ENCODE measurements around the gene GRK2. TPM values are rescaled to one million over a fixed set of nuclear protein-coding genes. Genes with fewer than 3 reads are reported as not detected.

GRK2 gene
- total and polyA plus RNA-seq, 12 donors: 26.4 to 159 (median 59.6) TPM

- H3K27ac ChIP-seq: no peak overlapping the region
- DNase-seq: no peak
- 82 to 96% (median 88%) methylated on average over 6 of the region's 6 CpGs for WGBS, 4 donors
- H3K9me3 ChIP-seq (replicated peaks in 1 of 3): no peaks in the 10 kb centered on the region
- no peak for TF ChIP-seq CTCF (IDR thresholded peaks at IDR 0.05)
- no peak for TF ChIP-seq POLR2A (IDR thresholded peaks at IDR 0.05)
- no peak overlapping the region for H3K4me3 ChIP-seq
- no peaks in the 10 kb centered on the region for H3K27me3 ChIP-seq
- H3K4me1 ChIP-seq (replicated peaks in 1 of 2): no peaks in the 10 kb centered on the region
- intact Hi-C loops (cut with DNase I): no loop called here
- H3K36me3 ChIP-seq (replicated peaks in 1 of 2): no peaks in the 10 kb centered on the region
Measured at GRCh38 chr11:67332081-67332691, 65.9 kb downstream of the GRK2 start.

Other genes with a start within 250 kb of the GRK2 start
- gene SYT12, start 243.3 kb upstream of the GRK2 start, total RNA-seq: 10 to 100 TPM in 1 of 9 donors, 1 to 10 TPM in 7, under 1 TPM in 1; 0.67 to 55.6 (median 2.8) TPM
- 10 to 100 TPM in 1 of 3 donors, 1 to 10 TPM in 2; 7.2 to 20.3 (median 7.9) TPM for gene SYT12, start 243.3 kb upstream of the GRK2 start, polyA plus RNA-seq
- gene RHOD, start 209.6 kb upstream of the GRK2 start, total RNA-seq: 10 to 100 TPM in 2 of 9 donors, 1 to 10 TPM in 7; 1.3 to 52.2 (median 2.8) TPM
- gene RHOD, start 209.6 kb upstream of the GRK2 start, polyA plus RNA-seq: 1 to 10 TPM; 1.8 to 9.9 (median 4.1) TPM
- gene KDM2A, start 147.2 kb upstream of the GRK2 start, total RNA-seq: 10 to 100 TPM; 30.6 to 65.3 (median 52.6) TPM
- gene KDM2A, start 147.2 kb upstream of the GRK2 start, polyA plus RNA-seq: 10 to 100 TPM; 33.8 to 50.5 (median 36.4) TPM
- gene ANKRD13D, start 22.8 kb downstream of the GRK2 start, total RNA-seq: 10 to 100 TPM in 8 of 9 donors, 1 to 10 TPM in 1; 9.2 to 52.9 (median 38.6) TPM
- 100 to 1,000 TPM in 1 of 3 donors, 10 to 100 TPM in 1, 1 to 10 TPM in 1; 8.7 to 205 (median 99.8) TPM for gene ANKRD13D, start 22.8 kb downstream of the GRK2 start, polyA plus RNA-seq
- gene SSH3, start 37.1 kb downstream of the GRK2 start, total RNA-seq: 10 to 100 TPM in 8 of 9 donors, 1 to 10 TPM in 1; 5.7 to 31.2 (median 25.0) TPM
- 10 to 100 TPM in 2 of 3 donors, 1 to 10 TPM in 1; 4.2 to 35.2 (median 21.8) TPM for gene SSH3, start 37.1 kb downstream of the GRK2 start, polyA plus RNA-seq
- gene POLD4, start 87.1 kb downstream of the GRK2 start, total RNA-seq: 100 to 1,000 TPM in 4 of 9 donors, 10 to 100 TPM in 5; 60.5 to 166 (median 89.8) TPM
- 100 to 1,000 TPM in 2 of 3 donors, 10 to 100 TPM in 1; 13.0 to 130 (median 110) TPM for gene POLD4, start 87.1 kb downstream of the GRK2 start, polyA plus RNA-seq
- gene CLCF1, start 107.1 kb downstream of the GRK2 start, total RNA-seq: 10 to 100 TPM in 1 of 9 donors, 1 to 10 TPM in 5, under 1 TPM in 3; 0.17 to 11.7 (median 2.9) TPM
- gene CLCF1, start 107.1 kb downstream of the GRK2 start, polyA plus RNA-seq: 10 to 100 TPM in 1 of 3 donors, 1 to 10 TPM in 2; 2.8 to 16.1 (median 5.6) TPM
- 10 to 100 TPM in 7 of 9 donors, 1 to 10 TPM in 2; 7.6 to 29.0 (median 13.1) TPM for gene RAD9A, start 125.5 kb downstream of the GRK2 start, total RNA-seq
- 10 to 100 TPM in 2 of 3 donors, 1 to 10 TPM in 1; 5.4 to 57.7 (median 36.2) TPM for gene RAD9A, start 125.5 kb downstream of the GRK2 start, polyA plus RNA-seq
- gene PPP1CA, start 135.4 kb downstream of the GRK2 start, total RNA-seq: 100 to 1,000 TPM; 126 to 289 (median 168) TPM
- 100 to 1,000 TPM; 105 to 140 (median 116) TPM for gene PPP1CA, start 135.4 kb downstream of the GRK2 start, polyA plus RNA-seq
- gene TBC1D10C, start 137.6 kb downstream of the GRK2 start, total RNA-seq: 1 to 10 TPM in 6 of 9 donors, under 1 TPM in 2, not detected in 1; 0.28 to 9.1 (median 3.6) TPM
- 10 to 100 TPM in 1 of 3 donors, 1 to 10 TPM in 1, under 1 TPM in 1; 0.35 to 16.5 (median 4.6) TPM for gene TBC1D10C, start 137.6 kb downstream of the GRK2 start, polyA plus RNA-seq
- under 1 TPM in 8 of 9 donors, not detected in 1; 0.10 to 0.80 (median 0.30) TPM for gene CARNS1, start 149.2 kb downstream of the GRK2 start, total RNA-seq
- under 1 TPM; 0.37 to 0.56 (median 0.51) TPM for gene CARNS1, start 149.2 kb downstream of the GRK2 start, polyA plus RNA-seq
- gene RPS6KB2, start 162.0 kb downstream of the GRK2 start, total RNA-seq: 10 to 100 TPM; 37.4 to 96.6 (median 47.0) TPM
- 100 to 1,000 TPM in 1 of 3 donors, 10 to 100 TPM in 2; 36.6 to 111 (median 78.6) TPM for gene RPS6KB2, start 162.0 kb downstream of the GRK2 start, polyA plus RNA-seq
- 1 to 10 TPM; 1.2 to 7.5 (median 3.9) TPM for gene PTPRCAP, start 171.2 kb downstream of the GRK2 start, total RNA-seq
- gene PTPRCAP, start 171.2 kb downstream of the GRK2 start, polyA plus RNA-seq: 10 to 100 TPM in 1 of 3 donors, 1 to 10 TPM in 1, under 1 TPM in 1; 0.57 to 13.4 (median 8.0) TPM
- gene CORO1B, start 177.0 kb downstream of the GRK2 start, total RNA-seq: 100 to 1,000 TPM in 5 of 9 donors, 10 to 100 TPM in 4; 65.1 to 142 (median 102) TPM
- gene CORO1B, start 177.0 kb downstream of the GRK2 start, polyA plus RNA-seq: 100 to 1,000 TPM in 2 of 3 donors, 10 to 100 TPM in 1; 28.9 to 159 (median 141) TPM
- under 1 TPM in 1 of 9 donors, not detected in 8; 0.18 TPM for gene GPR152, start 186.3 kb downstream of the GRK2 start, total RNA-seq
- not detected for gene GPR152, start 186.3 kb downstream of the GRK2 start, polyA plus RNA-seq
- gene CABP4, start 188.9 kb downstream of the GRK2 start, total RNA-seq: 1 to 10 TPM in 5 of 9 donors, under 1 TPM in 3, not detected in 1; 0.28 to 3.8 (median 1.5) TPM
- 1 to 10 TPM in 2 of 3 donors, under 1 TPM in 1; 0.31 to 2.1 (median 1.1) TPM for gene CABP4, start 188.9 kb downstream of the GRK2 start, polyA plus RNA-seq
- gene TMEM134, start 202.8 kb downstream of the GRK2 start, total RNA-seq: 100 to 1,000 TPM in 3 of 9 donors, 10 to 100 TPM in 6; 32.3 to 257 (median 96.8) TPM
- 100 to 1,000 TPM in 2 of 3 donors, 10 to 100 TPM in 1; 15.5 to 103 (median 102) TPM for gene TMEM134, start 202.8 kb downstream of the GRK2 start, polyA plus RNA-seq
- 100 to 1,000 TPM in 2 of 9 donors, 10 to 100 TPM in 7; 62.0 to 114 (median 74.1) TPM for gene AIP, start 216.6 kb downstream of the GRK2 start, total RNA-seq
- gene AIP, start 216.6 kb downstream of the GRK2 start, polyA plus RNA-seq: 100 to 1,000 TPM in 2 of 3 donors, 10 to 100 TPM in 1; 35.3 to 152 (median 119) TPM
- gene PITPNM1, start 238.9 kb downstream of the GRK2 start, total RNA-seq: 100 to 1,000 TPM in 1 of 9 donors, 10 to 100 TPM in 8; 16.4 to 146 (median 45.1) TPM
- 10 to 100 TPM; 42.6 to 70.9 (median 62.1) TPM for gene PITPNM1, start 238.9 kb downstream of the GRK2 start, polyA plus RNA-seq
- 100 to 1,000 TPM in 1 of 9 donors, 10 to 100 TPM in 8; 34.0 to 218 (median 50.4) TPM for gene CDK2AP2, start 241.7 kb downstream of the GRK2 start, total RNA-seq
- 100 to 1,000 TPM in 1 of 3 donors, 10 to 100 TPM in 2; 55.4 to 110 (median 85.6) TPM for gene CDK2AP2, start 241.7 kb downstream of the GRK2 start, polyA plus RNA-seq

All from adrenal gland (tissue), 12 donors.